Central memory CD8-positive, alpha-beta T cell (primary cell): ENCODE measurements around the gene JAGN1.
"Not testable (repeated sequence)": the region's sequence is repeated elsewhere in the genome, so short reads cannot be mapped to it uniquely, and the experiment has no call there.

ENCODE experiments used
- ATAC-seq: fragments of 150-1000 bp; cut with Tn5 transposase; replicated peaks from 2 replicates; pipeline ENCODE4 v1.10.0; 2022; ENCODE audit warnings: mild to moderate bottlenecking, moderate FRiP score, moderate number of reproducible peaks; ENCODE audit not compliant: poor library complexity, severe bottlenecking; ENCODE audit errors: extremely low read depth
- DNase-seq, 2 donors: peaks; one replicate each; pipeline ENCODE4 v3.0.0; 2021; ENCODE audit warnings: low spot score in 2 of 2
- H3K27ac Mint-ChIP-seq: one replicate; pipeline ENCODE4 v1.8.0; 2022; ENCODE audit warnings: low read depth, mild to moderate bottlenecking, moderate library complexity, mixed read lengths
- H3K27me3 Mint-ChIP-seq: one replicate; pipeline ENCODE4 v1.8.0; 2022; ENCODE audit warnings: mixed read lengths
- H3K36me3 Mint-ChIP-seq: one replicate; pipeline ENCODE4 v1.8.0; 2022; ENCODE audit warnings: mild to moderate bottlenecking, moderate library complexity, mixed read lengths; ENCODE audit not compliant: insufficient read depth
- H3K4me1 Mint-ChIP-seq: one replicate; pipeline ENCODE4 v1.8.0; 2022; ENCODE audit warnings: mixed read lengths
- H3K4me3 Mint-ChIP-seq: one replicate; pipeline ENCODE4 v1.8.0; 2022; ENCODE audit warnings: mild to moderate bottlenecking, moderate library complexity, mixed read lengths
- H3K9me3 Mint-ChIP-seq: one replicate; pipeline ENCODE4 v1.8.0; 2022; ENCODE audit warnings: mixed read lengths

JAGN1 gene

DNA sequence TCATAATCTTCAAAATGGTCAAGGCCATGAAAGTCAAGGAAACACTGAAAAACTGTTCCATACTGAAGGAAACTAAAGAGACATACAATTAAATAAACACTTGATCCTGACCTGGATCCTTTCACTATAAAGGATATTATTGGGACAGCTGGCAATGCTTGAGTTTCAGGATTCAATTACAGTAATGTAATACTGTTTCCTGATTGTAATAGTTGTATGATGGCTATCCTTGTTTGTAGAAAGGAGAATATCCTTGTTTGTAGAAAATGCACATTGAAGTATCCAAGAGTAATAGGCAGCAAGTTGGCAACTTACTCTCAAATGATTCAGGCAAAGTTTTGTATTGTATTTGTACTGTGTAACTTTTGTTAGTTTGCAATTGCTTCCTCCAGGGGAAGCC is 15.0 kb upstream of the JAGN1 start:
- no peaks in the 10 kb centered on the region for H3K27me3 Mint-ChIP-seq
- ATAC-seq (no peak), DNase-seq (no peak)
- no peaks in the 10 kb centered on the region for H3K36me3 Mint-ChIP-seq
- H3K27ac Mint-ChIP-seq = no peak overlapping the region
- no peaks in the 10 kb centered on the region for H3K9me3 Mint-ChIP-seq
- H3K4me1 Mint-ChIP-seq = no peaks in the 10 kb centered on the region
- no peak overlapping the region for H3K4me3 Mint-ChIP-seq

DNA sequence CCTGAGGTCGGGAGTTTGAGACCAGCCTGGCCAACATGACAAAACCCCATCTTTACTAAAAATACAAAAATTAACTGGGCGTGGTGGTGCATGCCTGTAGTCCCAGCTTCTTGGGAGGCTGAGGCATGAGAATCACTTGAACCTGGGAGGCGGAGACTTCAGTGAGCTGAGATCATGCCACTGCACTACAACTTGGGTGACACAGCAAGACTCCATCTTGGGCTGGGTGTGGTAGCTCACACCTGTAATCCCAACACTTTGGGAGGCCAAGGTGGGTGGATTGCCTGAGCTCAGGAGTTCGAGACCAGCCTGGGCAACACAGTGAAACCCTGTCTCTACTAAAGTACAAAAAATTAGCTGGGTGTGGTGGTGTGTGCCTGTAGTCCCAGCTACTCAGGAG is 14.2 kb upstream of the JAGN1 start:
- not testable (repeated sequence) for H3K4me1 Mint-ChIP-seq, DNase-seq, ATAC-seq, H3K9me3 Mint-ChIP-seq, H3K4me3 Mint-ChIP-seq, H3K27ac Mint-ChIP-seq, H3K27me3 Mint-ChIP-seq, H3K36me3 Mint-ChIP-seq

DNA sequence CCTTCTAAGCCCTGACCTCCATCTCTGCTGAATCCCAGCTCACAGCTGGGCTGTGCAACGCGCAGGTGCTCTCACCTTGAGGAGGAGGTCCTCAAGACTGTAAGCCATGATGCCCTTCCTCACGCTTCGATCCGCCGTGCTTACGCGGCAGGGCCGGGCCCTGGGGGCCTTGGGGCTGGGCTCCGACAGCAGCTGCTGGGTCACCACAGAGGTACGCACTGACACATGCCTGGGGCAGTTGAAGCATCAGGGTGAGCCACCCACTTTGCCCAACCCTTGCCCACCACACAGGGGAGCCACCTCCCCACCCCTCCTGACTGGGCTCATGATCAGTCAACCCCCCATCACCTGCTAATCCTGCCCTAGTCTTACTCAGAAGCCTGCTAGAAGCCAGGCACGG is 13.4 kb upstream of the JAGN1 start:
- H3K27me3 Mint-ChIP-seq = no peaks in the 10 kb centered on the region
- no peak for ATAC-seq
- DNase-seq = no peak
- H3K36me3 Mint-ChIP-seq = no peaks in the 10 kb centered on the region
- H3K27ac Mint-ChIP-seq = no peak overlapping the region
- no peak overlapping the region for H3K4me3 Mint-ChIP-seq
- H3K4me1 Mint-ChIP-seq = no peaks in the 10 kb centered on the region
- H3K9me3 Mint-ChIP-seq = no peaks in the 10 kb centered on the region

DNA sequence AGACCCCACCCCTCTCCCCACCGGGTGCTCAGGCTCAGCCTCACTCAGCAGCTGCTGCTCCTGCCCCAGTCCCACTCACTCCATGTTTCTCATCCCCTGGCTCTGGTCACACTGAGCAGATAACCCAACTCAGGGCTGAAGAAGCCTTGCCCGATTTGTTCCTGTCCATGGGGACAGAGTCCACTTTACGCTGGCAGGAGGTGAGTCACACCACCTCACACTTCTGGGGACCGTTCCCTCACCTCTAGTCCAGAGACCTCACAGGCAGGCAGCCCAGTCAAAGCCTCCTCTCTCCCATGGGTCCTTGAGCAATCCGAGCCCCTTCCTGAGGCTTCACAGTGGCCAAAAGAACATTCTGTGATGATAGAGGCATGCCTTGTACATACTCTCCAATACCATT is 11.7 kb upstream of the JAGN1 start:
- Mint-ChIP-seq H3K4me3 (no peak overlapping the region), H3K36me3 (no peaks in the 10 kb centered on the region), H3K4me1 (no peaks in the 10 kb centered on the region), H3K27me3 (no peaks in the 10 kb centered on the region), H3K27ac (no peak overlapping the region), H3K9me3 (no peaks in the 10 kb centered on the region)
- ATAC-seq (no peak), DNase-seq (no peak)

DNA sequence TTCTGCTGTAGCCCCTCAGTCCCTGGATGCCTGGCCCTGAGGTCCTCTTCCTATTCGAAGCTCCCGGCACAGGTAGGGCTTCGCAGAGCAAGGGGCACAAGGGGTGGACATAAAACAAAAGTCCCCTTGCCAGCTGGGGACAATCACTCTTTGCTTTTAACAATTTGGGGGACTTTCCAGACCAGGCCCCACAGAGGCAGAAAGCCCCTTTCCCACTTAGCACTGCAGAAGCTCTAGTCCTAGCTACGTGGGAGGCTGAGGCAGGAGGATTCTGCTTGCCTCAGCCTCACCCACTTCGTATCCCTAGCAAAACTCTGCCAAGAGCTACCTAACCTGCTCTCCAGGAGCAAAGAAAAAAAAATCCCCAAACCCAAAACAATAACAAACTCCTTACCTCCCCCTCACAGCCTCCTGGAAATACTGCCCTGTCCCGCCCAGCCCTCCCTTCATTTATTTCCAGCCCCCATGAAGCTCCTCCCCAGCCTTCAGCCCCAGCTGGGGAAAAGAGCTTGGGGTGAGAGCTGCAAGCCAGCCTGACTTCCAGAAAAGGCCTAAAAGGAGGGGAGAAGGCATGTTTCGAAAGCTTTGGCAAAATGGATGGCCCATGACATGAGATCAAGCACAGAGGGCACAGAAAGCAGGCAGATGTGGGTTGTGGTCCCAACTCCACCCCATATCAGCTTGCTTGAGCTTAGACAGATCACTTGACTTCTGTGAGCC is 10.4 kb upstream of the JAGN1 start, which contains the start of gene CIDEC:
Gene CIDEC, minus strand, starts transcription at position 424 of the 720 bp plus-strand sequence. CDS start 1,767 bp downstream, outside the sequence.
- DNase-seq (no peak), ATAC-seq (no peak)
- no peak within 1 kb of the TSS for H3K4me3 Mint-ChIP-seq
- no peaks in the 10 kb centered on the region for H3K27me3 Mint-ChIP-seq
- no peaks in the 10 kb centered on the region for H3K9me3 Mint-ChIP-seq
- no peaks in the 10 kb centered on the region for H3K4me1 Mint-ChIP-seq
- H3K36me3 Mint-ChIP-seq = no peaks in the 10 kb centered on the region
- H3K27ac Mint-ChIP-seq = peak within 1 kb of the TSS; percentile 46

DNA sequence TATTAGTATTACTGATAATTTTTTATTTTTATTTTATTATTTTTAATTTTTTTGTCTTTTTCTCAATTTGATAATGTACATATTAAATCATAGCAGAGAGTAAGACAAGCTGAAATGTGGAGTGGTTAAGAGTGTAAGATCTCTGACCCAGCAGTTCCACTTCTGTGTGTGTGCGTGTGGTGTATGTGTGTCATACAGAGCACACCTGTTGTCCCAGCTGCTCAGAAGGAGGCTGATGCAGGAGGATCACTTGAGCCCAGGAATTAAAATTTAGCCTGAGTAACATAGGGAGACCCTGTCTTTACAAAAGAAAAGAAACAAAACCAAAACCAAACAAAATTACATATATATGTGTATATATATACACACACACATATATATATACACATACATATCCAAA is 9.0 kb upstream of the JAGN1 start:
- DNase-seq (no peak), ATAC-seq (no peak)
- no peaks in the 10 kb centered on the region for H3K36me3 Mint-ChIP-seq
- H3K27me3 Mint-ChIP-seq = no peaks in the 10 kb centered on the region
- H3K4me3 Mint-ChIP-seq = no peak overlapping the region
- H3K9me3 Mint-ChIP-seq = no peaks in the 10 kb centered on the region
- no peaks in the 10 kb centered on the region for H3K4me1 Mint-ChIP-seq
- H3K27ac Mint-ChIP-seq = no peak overlapping the region

DNA sequence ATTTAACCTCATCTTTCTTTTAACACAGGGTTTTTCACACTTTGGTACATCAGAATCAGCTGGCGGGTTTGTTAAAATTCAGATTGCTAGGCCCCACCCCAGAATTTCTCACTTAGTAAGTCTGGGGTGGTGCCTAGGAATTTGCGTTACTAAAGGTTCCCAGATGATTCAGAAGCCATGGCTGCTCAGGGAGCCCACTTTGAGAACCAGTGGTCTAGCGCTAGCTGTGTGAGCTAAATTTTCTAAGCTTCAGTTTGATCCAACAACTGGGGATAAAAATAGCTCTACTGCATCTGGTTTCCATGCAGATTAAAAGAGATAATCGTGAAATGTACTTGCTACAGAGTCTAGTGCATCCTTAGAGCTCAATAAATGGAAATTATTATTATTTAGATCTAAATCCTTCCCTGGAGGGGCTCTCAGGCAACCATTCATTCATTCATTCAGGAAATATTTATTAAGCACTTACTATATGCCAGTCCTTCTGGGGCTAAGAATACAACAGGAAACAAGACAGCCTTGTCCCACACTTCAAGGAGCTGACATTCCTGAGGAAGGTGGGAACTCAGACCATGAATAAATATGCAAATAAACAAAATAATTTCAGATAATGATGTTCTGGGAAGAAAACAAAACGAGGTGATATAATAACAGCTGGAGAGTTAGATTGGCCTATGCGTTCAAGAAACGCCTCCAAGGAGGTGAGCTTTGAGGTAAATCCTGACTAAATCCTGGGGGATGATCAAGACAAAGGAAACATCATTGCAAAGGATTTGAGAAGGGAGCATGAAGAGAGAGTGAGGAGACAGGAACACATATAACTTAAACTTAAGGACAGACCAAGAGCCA is 6.5 kb upstream of the JAGN1 start:
- DNase-seq = no peak
- no peak overlapping the region for H3K4me3 Mint-ChIP-seq

DNA sequence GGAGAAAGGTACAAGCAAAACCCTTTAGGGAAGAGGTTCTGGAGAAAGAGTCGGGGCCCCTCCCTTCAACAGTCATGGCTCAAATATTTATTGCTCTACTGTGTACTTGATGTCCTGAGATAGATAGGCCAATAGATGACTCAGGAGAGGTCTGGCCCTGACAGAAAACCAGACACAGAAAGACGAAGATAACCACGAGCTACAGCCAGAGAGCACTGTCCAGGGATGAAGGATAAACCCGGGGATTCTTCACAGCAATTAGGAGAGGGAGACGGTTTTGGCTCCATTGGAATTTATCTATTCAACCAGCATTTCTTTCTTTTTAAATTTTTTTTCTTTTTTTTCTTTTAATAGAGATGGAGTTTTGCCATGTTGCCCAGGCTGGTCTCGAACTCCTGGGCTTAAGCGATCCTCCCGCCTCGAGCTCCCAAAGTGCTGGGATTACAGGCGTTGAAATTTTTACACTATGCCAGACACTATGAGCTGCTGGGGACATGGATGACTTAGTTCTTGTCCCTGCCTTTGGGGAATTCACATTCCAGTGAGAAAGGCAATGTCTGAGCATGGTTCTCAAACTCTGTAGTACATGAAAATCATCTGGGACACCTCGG is 5.8 kb upstream of the JAGN1 start:
- Mint-ChIP-seq H3K36me3 (no peaks in the 10 kb centered on the region), H3K4me3 (no peak overlapping the region), H3K27ac (no peak overlapping the region), H3K4me1 (no peaks in the 10 kb centered on the region), H3K9me3 (no peaks in the 10 kb centered on the region), H3K27me3 (no peaks in the 10 kb centered on the region)
- ATAC-seq (no peak), DNase-seq (no peak)

More for the DNA sequence above, 6.5 kb upstream of the JAGN1 start:
- no peaks in the 10 kb centered on the region for H3K27me3 Mint-ChIP-seq
- H3K9me3 Mint-ChIP-seq = no peaks in the 10 kb centered on the region
- H3K27ac Mint-ChIP-seq = no peak overlapping the region
- H3K4me1 Mint-ChIP-seq = no peaks in the 10 kb centered on the region
- ATAC-seq = no peak
- no peaks in the 10 kb centered on the region for H3K36me3 Mint-ChIP-seq

DNA sequence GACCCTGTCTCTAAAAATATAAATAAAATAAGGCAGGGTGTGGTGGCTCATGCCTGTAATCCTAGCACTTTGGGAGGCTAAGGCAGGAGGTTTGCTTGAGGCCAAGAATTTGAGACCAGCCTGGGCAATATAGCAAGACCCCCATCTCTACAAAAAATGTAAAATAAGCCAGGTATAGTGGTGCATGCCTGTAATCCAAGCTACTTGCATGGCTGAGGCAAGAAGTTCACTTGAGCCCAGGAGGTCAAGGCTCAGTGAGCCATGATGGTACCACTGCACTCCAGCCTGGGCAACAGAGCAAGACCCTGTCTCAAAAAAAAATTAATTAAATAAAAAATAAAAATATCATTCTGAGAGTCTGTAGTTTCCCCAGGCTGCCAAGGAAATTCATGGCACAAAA is 4.1 kb upstream of the JAGN1 start:
- Mint-ChIP-seq H3K4me1 (peaks cover 6% of the 10 kb centered on the region), H3K36me3 (peaks cover 9% of the 10 kb centered on the region), H3K27me3 (no peaks in the 10 kb centered on the region), H3K9me3 (no peaks in the 10 kb centered on the region), H3K4me3 (no peak overlapping the region), H3K27ac (no peak overlapping the region)
- DNase-seq (no peak), ATAC-seq (no peak)

DNA sequence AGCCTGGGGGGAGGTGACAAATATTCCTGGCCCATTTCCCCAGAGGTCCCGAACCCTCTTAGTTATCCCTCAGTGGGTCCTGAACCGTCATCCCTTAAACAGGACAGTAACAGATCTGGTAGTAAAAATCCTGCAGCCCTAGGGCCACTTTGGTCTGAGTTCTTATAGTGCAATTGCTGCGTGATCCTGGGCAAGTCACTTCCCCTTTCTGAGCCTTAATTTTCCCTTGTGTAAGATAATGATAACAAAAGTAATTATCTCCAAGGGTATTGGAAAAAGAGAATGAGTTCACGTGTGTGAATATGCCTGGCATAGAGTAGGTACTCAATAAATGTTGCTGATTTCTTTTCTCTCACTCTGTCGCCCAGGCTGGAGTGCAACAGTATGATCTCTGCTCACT is 2.9 kb upstream of the JAGN1 start:
- H3K27ac Mint-ChIP-seq = no peak overlapping the region
- no peak for ATAC-seq
- peaks cover 15% of the 10 kb centered on the region for H3K36me3 Mint-ChIP-seq
- H3K4me3 Mint-ChIP-seq = no peak overlapping the region
- no peaks in the 10 kb centered on the region for H3K9me3 Mint-ChIP-seq
- H3K4me1 Mint-ChIP-seq = peaks cover 16% of the 10 kb centered on the region
- DNase-seq = no peak
- no peaks in the 10 kb centered on the region for H3K27me3 Mint-ChIP-seq

DNA sequence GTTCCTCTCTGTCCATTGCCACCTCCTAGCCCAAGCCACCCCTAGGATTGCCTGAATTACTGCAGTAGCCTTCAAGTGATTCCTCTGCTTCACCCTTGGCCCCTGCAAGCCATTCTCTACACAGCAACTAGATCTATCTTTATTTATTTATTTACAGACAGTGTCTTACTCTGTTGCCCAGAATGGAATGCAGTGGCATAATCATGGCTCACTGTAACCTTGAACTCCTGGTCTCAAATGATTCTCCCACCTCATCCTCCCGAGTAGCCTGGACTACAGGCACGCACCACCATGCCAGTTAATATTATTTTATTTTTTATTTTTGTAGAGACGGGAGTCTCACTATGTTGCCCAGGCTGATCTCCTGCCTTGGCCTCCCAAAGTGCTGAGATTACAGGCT is 1.9 kb upstream of the JAGN1 start:
- Mint-ChIP-seq H3K36me3 (peaks cover 21% of the 10 kb centered on the region), H3K4me3 (no peak overlapping the region), H3K4me1 (peaks cover 23% of the 10 kb centered on the region), H3K27me3 (no peaks in the 10 kb centered on the region), H3K9me3 (no peaks in the 10 kb centered on the region), H3K27ac (no peak overlapping the region)
- DNase-seq (no peak), ATAC-seq (no peak)

DNA sequence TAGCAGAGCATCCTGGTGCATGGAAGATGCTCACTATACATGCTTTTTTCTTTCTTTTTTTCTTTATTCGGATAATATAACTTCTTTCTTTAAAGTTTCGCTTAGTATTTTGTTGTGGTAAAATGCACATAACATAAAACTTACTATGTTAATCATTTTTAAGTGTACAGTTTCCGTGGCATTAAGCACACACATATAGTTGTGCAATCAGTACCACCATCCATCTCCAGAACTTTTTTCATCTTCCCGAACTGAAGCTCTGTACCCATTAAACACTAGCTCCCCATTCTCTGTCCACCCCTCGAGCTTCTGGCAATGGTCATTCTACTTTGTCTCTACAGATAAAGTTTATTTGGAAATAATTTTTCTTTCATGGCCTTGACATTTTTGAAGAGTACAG is 1.0 kb upstream of the JAGN1 start:
- no peaks in the 10 kb centered on the region for H3K9me3 Mint-ChIP-seq
- peaks cover 29% of the 10 kb centered on the region for H3K4me1 Mint-ChIP-seq
- peaks cover 22% of the 10 kb centered on the region for H3K36me3 Mint-ChIP-seq
- DNase-seq = no peak
- no peak overlapping the region for H3K27ac Mint-ChIP-seq
- H3K4me3 Mint-ChIP-seq = no peak overlapping the region
- ATAC-seq = no peak
- H3K27me3 Mint-ChIP-seq = no peaks in the 10 kb centered on the region
